GM19395 (cell line): ENCODE data around the gene SERTAD3.
"Not testable (repeated sequence)": the region's sequence is repeated elsewhere in the genome, so short reads cannot be mapped to it uniquely, and the experiment has no call there.

Source experiments
- ATAC-seq: cut with Tn5 transposase; IDR thresholded peaks from one replicate; pipeline ENCODE4 v1.9.1; 2021; ENCODE audit warnings: mild to moderate bottlenecking, moderate library complexity; ENCODE audit not compliant: unreplicated experiment

Gene SERTAD3, protein sequence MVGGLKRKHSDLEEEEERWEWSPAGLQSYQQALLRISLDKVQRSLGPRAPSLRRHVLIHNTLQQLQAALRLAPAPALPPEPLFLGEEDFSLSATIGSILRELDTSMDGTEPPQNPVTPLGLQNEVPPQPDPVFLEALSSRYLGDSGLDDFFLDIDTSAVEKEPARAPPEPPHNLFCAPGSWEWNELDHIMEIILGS

DNA sequence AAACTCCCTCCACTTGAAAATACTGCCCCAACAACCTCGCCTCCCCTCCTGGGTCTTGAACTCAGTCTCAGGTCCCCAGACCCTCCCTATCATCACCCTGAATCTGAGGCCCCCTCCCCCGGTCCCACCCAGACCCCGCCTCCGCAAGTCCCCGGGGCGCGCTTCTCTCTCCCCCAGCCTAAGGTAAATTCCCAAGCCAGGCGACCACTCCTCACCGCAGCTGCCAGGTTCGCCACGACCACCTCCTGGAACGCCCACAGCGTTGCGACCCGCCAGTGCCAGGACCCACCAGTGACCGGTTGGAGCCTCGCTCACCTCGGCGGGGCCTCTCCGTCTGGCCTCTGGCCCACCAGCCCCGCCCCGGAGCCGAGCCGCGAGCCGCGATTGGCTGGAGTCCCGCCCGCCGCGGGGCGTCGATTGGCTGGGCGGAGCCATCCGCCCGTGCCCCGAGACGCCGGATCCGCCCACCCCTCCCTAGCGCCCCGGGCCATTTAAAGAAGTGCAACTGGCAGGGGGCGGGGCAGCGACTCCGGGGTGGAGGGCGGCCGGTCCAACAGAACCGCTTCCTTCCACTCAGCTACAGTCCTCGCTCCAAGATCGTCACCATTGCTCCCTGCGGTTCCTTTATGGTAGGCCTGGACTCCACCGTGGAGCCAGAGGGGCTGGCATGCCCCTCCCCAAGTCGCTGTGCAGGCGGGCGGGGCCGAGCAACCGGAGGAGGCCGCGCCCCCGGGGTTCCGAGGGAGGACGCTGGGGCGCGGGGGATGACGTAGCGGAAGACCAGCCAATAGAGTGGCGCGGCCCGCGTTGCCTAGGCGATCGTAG is at the start of gene SERTAD3:
SERTAD3 (minus strand) TSS at position 336 of the 825 bp plus-strand sequence. CDS start 2,255 bp downstream, outside the sequence.
- peak; percentile 66 for ATAC-seq

DNA sequence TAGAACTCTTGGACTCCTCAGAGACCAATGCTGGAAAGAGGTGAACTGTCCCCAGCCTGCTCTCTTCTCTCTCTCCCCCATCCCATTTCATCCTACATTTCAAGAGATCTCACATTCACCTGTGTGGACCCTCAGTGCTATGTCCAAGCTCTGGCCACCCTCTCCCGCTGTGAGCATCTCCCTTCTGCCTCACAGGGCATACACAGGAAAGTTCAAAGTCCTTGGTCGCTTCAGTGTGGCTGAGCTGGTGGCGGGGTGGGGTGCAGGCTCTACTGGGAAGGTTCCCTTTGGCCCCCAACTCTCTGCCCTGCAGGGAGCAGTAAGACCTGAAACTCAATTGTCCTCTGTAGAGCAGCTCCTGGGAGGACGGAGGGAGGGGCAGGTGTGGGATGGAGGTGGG is 49.6 kb upstream of the SERTAD3 start:
- no peak for ATAC-seq

GRCh38 chr19:40492274-40492673 is 48.1 kb upstream of the SERTAD3 start:
- ATAC-seq: no peak

DNA sequence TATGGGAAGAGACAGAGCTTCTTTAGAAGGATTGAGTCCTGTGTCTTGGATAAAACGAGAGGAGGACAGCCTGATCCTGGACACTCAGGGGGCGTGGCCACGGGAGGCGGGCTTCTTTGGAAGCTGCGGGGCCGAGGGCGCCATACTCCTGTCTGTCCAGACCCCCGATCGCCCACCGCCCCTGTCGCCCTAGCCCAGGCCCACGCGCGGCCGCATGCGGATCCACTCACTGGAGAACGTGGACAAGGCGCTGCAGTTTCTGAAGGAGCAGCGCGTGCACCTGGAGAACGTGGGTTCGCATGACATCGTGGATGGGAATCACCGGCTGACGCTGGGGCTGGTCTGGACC is 45.7 kb upstream of the SERTAD3 start:
- ATAC-seq: no peak

DNA sequence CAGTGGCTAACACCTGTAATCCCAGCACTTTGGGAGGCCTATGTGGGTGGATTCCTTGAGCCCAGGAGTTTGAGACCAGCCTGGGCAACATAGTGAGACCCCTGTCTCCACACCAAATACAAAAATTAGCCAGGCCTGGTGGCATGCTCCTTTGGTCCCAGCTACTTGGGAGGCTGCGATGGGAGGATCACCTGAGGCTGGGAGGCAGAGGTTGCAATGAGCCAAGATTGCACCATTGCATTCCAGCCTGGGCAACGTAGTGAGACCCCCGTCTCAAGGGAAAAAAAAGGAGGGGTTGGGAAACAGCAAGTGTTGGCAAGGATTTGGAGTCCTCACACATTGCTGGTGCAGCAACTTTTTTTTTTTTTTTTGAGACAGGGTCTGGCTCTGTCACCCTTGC is 41.9 kb upstream of the SERTAD3 start:
- no peak for ATAC-seq

- not testable (repeated sequence) for ATAC-seq
Measured at GRCh38 chr19:40475878-40476644, 31.9 kb upstream of the SERTAD3 start.

DNA sequence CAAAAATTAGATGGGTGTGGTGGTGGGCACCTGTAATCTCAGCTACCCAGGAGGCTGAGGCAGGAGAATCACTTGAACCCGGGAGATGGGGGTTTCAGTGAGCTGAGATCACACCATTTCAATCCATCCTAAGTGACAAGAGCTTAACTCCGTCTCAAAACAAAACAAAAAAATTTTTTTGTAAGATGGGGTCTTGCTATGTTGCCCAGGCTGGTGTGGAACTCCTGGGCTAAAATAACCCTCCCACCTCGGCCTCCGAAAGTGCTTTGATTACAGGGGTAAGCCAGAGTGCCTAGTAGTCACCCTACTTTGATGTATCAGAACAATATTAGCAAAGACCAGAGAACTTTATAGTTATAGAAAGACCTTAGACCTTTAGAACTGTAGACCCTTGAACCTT is 30.6 kb upstream of the SERTAD3 start:
- ATAC-seq: no peak

GRCh38 chr19:40472516-40472915 is 28.4 kb upstream of the SERTAD3 start:
- no peak for ATAC-seq

DNA sequence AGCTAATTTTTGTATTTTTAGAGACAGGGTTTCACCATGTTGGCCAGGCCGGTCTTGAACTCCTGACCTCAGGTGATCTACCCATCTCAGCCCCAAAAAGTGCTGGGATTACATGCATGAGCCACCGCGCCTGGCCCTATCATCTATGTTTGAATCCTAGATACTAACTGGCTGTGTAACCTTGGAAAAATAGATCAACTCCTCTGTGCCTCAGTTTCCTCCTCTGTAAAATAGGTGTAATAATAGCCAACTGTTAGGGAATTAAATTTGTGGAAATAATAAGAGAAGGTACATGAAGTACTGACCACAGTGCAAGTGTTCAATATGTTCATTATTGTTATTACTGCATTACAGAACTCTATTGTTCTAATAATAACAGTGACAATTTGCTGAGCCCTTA is 27.0 kb upstream of the SERTAD3 start:
- no peak for ATAC-seq

GRCh38 chr19:40469011-40469410 is 24.9 kb upstream of the SERTAD3 start:
- ATAC-seq: no peak

DNA sequence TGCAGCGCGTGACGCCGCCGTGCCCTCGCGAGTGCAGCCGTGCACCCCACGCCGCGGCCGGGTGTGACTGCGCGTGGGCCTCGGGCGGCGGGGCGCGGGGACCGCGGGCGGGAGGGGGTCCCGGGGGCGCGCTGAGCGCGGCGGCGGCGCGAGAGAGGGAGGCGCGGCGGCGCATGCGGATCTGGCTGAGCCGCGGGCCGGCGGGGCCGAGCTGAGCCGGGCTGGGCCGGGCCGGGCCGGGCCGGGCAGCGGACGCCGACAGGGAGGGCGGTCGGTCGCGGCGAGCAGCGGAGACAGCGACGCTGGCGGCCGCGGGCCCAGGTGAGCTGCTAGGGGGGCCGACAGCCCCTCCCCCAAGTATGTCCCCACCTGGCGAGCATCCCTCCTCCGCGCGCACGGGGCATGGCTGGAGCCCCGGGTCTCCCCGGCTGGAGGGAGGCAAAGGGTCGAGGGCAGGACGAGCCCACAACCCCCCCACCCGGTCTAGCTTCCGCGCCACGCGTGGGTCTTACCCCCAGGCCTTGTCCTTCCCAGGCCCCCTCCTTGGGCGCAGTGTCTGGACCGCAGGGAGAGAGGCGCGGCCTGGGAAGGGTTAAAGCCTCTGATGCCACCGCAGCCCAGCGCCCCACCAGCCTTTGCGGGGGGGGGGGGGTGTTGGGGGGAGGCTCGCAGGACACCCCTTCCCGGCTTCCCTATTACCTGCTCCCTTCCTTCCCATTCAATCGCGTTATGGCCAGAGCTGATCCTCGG is 23.0 kb upstream of the SERTAD3 start, which contains the start of gene SPTBN4:
SPTBN4 (plus strand) TSS at position 17 of the 750 bp plus-strand sequence. CDS start 5,621 bp downstream, outside the sequence.
- no peak for ATAC-seq

DNA sequence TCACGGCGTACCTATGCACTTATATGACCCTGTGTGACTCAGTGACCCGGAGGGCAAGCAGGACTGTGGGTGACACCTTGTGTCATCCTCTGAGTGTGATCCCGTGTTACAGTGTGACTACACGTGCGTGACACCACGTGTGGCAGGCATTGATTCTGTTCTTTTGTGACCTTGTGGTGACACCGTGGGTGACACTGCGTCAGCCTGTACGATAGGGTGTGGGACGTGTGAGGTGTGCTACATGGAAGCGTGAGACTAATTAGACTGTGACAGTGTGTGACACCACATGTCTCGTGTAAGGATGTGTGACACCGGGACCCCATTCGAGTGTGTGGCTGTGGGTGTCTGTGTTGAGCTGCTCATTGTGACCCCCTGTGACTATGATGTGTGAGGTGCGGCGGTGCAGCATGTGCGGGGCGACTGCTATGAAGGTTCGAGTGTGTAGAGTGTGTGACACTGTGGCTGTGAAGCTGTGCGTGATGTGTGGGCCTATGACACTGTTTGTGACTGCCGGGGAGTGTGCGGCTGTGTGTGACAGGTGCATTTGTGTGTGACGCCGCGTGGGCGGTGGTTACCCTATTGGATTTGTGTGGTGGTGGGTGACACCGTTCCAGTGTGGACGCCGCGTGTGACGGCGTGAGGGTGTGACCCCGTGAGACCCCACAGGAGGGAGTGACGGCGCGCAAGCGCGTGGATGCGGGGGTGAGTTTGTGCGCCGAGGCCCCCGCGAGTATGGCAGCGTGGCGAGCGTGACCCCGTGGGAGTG is 22.3 kb upstream of the SERTAD3 start:
- ATAC-seq: peak; percentile 38

DNA sequence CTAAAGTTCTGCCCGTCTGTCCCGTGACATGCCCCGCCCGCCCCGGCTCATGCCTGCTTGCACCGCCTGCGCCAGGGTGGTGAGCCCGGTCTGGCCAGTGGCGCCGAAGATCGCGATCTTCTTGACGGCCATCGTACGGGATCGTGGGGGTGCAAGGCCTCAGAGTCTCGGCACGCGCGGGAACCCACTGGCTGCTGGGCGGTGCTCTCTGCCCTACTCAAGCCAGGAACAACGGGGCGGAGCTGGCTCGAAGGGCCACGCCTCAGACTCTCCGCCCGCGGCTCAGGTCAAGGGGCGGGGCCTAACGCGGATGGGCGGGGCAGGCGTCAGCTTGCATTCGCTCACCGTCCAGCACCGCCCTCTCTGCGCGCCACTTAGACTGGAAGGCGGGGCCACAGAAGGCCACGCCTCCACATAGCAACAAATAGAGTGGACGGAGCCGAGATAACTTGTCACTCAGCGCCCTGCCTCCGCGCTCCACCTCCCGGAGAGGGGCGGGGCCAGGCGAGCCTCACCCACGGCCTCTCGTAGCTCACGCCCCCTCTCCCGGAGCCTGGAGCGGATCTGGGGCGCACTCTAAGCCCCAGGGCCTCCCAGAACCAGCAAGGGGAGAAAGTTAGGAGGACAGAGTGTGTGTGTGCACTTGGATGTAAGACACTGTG is 21.6 kb upstream of the SERTAD3 start, which contains the start of gene BLVRB:
BLVRB (minus strand) TSS at position 189 of the 662 bp plus-strand sequence; CDS start at position 132, 57 bp downstream.
- ATAC-seq: peak; percentile 79

GRCh38 chr19:40465025-40465556 is 21.0 kb upstream of the SERTAD3 start:
- ATAC-seq: no peak

DNA sequence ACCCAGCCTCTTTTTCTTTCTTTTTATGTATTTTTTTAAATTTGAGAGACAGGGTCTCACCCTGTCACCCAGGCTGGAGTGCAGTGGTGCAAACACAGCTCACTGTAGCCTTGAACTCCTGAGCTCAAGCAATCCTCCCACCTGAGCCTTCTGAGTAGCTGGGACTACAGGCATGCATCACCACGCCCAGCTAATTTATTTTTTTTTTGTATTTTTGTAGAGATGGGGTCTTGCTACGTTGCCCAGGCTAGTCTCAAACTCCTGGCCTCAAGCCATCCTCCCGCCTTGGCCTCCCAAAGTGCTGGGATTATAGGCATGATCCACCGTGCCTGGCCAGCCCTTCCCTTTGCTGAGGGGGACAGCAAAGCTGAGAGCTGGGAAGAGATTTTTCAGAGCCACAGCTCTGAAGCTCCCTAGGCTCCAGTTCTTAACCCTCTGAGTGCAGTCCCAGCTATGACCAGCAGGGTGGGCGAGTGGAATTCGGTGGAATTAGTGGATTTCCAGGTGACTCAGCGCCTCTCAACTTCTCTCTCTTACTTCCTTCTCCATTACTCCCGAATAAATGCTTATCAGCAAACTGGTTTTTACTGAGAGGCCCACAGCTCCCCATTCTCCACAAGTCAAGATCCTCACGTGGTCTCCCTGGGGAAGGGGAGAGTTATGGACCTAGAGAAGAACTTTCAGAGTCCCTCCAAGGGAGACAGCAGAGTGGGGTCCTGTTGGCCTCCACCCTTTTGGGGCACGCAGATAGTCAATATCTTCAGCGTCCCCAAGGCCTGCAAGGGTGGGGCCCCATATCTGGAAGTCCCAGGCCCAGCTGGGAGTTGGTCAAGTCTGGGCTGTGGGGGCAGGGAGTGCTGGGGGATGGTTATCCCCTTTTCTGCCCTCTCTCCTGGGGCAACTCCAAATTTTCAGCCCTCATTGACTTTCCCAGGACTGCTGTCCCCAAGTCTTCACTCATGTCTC is 20.2 kb upstream of the SERTAD3 start:
- no peak for ATAC-seq

GRCh38 chr19:40463587-40464037 is 19.5 kb upstream of the SERTAD3 start:
- not testable (repeated sequence) for ATAC-seq

DNA sequence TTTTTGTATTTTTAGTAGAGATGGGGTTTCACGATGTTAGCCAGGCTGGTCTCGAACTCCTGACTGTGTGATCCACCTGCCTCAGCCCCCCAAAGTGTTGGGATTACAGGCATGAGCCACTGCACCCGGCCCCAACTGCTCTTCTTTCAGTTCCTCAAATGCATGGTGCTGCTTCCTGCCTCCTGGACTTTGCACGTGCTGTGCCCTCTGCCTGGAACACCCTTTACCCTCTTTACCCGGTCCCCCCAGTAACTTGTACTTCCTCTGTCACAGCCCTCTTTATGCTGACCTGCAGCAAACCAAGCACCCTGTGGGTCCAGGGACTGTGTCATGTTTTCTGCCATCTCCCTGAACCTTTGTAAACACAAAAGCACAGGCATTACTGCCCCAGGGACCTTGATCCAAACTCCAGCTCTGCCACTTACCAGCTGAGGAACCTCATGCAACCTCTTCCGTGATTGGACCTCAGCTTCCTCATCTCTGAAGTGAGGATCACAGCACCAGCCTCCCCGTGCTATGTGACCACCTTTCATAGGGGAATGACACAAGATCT is 17.6 kb upstream of the SERTAD3 start:
- ATAC-seq: no peak

DNA sequence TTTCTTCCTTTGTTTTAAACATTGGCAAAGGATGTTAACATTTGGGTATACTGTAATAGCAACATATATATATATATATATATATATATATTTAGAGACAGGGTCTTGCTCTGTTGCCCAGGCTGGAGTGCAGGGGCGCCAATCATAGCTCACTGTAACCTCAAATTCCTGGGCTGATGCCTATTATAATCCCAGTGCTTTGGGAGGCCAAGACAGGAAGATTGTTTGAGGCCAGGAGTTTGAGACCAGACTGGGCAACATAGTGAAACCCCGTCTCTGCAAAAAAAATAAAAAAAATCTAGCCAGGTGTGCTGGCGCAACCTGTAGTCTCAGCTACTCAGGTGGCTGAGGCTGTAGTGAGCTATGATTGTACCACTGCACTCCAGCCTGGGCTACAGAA is 16.1 kb upstream of the SERTAD3 start:
- ATAC-seq: no peak
